ENCODE results near the gene UNG.

DNA sequence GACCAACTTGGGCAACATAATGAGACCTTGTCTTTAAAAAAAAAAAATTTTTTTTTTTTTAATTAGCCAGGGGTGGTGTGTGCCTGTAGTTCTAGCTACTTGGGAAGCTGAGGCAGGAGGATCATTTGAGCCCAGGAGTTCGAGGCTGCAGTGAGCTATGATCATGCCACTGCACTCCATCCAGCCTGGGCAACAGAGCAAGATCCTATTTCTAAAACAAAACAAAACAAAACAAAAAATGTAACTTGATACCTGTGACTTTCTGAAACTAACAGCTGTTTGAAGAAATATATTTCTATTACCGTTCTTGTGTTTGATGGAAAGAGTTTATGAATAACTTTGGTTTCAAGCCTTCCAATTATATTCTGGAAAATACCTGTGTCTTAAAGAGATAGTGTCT is 17.2 kb downstream of the UNG start:
- TF ChIP-seq EZH2 (IDR thresholded peaks at IDR 0.05; ENCODE audit: insufficient read depth, poor library complexity, severe bottlenecking) (no peak), EZH2phosphoT487 (IDR thresholded peaks at IDR 0.05; ENCODE audit: insufficient read depth, low read depth) (no peak)

All from GM23248 (cell line).